ENCODE results near the gene ZIC1.
A peak's percentile ranks its signal among the peaks of the same experiment; 100 is the strongest.

Gene ZIC1

DNA sequence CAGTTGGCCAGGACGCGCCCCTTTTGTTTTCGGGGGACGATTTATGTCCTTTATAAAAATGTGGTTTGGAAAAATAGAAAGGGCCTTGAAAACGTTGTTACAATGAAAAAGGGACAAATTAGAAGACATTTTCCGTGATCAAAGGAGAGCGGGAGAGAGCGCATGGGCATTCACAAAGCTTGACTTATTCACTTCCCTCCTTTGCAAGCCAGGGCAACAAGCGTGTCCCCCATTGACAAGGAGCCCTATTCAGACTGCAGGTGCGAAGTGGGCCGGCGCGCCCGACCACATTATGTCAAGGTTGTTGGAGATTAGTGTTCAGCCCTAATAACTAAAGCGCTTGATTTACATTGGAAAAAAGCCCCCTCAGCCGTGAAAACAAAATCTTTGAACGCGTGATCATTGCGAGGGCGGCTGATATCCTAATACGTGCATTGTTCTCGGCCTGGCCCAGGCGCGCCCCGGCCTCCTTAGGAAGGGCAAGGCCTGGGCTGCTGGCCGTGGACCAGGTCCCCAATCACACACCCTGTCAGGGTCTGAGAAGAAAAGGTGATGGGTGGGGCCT is 28.7 kb upstream of the ZIC1 start:
- DNase-seq = peak; percentile 57

DNA sequence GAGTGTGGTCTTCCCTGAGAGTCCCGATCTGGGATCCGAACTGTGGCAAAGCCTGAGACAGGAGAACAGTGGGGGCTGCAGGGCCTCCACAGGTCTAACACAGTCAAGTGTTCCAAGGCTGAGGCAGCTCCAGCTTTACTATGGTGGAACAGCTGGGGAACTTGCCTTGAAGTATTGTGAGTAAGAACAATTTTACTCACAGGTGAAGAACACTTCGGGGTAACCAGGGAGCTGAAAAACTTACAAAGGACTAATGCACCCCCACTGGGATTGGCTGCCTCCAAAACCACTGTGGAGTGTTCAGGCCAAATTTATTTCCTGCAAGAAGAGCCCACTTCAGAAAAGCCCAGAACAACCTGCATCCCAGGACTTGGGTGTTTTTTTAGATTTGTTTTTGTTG is 28.2 kb upstream of the ZIC1 start:
- DNase-seq = peak; percentile 37

DNA sequence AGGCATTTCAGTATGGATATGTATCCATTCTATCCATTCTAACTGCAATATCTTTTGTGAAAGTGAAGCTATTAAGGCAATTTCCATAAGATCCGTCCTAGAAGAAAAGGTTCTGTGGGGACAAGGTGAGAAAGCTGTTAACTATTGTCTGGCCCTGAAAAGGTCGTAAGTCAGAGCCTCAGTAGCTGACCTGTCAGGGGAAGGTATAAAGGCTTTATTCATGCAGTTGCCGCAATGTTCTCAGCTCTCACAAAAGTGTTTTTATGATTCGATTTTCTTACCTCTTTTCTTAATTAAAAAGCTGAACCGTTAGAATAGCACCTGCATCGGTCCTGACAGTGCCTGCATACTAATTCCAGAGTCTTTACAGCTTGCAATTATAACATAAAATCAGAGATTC is 27.6 kb upstream of the ZIC1 start:
- no peak for DNase-seq

DNA sequence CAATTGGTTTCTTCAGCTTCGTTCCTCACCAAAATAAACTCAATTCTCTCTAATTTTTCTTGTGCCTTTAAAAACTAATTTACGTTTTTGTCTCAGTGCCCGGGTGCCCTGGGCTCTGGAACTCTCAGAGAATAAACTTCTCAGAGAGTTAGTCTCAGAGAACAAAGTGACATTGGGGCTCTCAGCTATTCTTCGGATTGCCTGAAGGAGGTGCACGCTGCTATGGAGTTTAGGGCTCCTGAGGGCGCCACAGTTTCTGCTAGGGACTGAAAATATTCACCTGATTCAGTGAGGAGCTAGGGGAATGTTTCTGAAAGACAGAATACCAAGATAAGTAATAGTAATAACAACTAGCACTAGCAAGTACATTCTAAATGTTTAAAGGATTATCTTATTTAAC is 25.5 kb upstream of the ZIC1 start:
- DNase-seq = peak; percentile 48

DNA sequence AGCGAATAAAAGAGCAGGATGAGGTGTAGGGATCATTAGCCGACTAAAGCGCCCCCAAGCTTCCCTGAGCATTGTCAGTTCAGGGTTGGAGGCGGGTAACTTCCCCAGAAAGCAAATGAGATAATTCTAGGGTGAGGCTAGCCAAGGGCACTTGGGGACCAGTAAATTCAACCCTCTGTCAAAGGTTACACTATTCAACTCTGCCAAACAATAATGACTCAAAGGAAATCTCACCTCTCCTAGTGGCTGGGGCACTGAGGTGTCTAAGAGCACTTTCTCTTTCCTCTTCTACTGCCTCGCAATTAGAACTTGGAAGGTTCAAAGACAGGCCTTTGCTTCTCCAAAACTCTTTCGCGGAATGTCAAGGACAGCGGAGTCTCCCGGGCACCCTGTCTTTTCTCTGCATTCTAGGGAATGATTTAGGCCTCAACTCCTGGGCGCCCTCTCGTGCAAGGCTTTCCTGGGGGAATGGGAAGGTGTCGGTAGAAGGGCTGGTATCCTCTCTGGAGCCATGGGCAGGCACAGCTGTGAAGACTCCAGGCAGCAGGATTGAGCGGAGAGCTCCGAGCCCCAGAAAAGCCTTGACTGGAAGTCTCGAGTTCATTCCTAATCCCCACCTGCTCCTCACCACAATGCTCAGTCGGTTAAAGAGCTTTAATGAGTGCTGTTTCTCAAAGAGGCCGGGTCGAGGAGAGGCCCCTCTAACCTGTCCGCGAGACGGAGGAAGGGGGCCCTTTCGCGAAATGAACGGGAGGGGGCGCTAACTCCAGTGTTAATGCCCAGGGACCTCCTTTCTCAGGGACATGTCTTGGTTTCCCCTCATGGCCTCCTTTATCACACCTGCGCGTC is 24.7 kb upstream of the ZIC1 start:
- DNase-seq = peak; percentile 63

DNA sequence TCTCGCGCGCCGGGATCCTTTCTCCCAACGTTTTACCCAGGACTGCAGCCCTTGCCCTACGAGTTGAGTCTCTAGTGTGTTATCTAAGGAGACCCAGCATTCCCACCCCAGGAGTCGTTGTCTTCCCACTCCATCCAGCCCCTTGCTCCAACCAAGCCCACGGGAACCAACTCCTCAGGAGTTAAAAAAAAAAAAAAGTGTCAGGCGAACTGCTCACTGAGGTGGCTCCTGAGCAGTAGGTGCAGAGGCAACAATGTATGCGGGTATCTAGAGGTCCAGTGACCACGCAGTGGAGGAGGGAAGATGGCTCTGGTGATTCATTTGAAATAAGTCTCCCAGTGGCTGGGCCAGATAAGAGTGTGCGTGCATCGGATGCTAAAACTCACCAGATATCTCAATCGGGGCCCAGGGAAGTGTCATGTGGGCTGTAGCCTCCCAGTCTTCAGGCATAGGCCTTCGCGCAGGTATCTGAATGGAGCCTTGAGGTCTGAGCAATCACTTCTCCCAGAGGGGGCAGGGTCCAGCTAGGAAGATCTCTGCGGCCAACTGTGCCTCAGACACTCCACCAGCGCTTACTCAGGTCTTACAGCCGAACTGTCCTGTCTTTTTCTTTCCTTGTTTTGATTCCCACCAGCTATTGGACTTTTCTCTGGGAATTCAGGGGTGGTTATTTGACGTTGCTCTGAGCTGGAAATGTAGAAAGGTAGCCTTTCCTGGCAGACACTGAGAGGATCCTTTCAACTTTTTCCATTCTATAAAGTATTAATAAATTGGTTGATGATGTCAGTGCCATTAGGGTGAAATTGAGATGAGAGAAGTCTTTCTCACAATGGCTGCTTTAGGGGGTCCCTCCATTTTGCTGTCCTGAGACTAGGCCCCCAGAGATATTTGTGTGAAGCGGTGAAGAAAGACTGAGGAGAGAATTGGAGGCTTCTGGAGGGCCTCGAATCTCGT is 23.8 kb upstream of the ZIC1 start:
- no peak for DNase-seq

DNA sequence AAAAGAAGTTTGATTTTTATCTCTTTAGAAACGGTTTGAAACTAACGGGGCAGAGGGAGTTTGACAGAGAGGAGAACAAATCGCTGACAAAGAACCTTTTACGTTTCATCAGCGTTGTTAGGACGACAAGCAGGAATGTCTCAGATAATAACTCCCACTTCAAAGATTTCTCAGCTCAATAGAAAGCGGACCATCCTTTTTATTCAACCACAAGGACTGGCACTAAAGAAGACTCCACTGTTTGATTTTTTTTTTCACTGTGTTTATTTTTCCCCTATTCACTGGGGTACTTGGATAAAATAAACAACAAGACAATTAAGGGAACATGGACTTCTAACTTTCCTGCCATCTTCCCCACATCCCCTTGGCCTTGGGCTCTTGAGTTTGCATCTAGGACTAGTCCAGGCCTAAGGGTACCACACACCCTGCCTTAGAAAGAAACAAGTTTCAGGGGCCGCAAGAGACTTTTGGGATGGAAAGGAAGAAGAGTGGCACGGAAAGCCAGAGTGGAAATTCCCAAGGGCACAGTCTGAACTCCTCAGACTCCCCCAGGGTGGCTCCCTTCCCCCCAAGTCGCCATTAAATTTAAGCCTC is 21.8 kb upstream of the ZIC1 start:
- DNase-seq = peak; percentile 42

DNA sequence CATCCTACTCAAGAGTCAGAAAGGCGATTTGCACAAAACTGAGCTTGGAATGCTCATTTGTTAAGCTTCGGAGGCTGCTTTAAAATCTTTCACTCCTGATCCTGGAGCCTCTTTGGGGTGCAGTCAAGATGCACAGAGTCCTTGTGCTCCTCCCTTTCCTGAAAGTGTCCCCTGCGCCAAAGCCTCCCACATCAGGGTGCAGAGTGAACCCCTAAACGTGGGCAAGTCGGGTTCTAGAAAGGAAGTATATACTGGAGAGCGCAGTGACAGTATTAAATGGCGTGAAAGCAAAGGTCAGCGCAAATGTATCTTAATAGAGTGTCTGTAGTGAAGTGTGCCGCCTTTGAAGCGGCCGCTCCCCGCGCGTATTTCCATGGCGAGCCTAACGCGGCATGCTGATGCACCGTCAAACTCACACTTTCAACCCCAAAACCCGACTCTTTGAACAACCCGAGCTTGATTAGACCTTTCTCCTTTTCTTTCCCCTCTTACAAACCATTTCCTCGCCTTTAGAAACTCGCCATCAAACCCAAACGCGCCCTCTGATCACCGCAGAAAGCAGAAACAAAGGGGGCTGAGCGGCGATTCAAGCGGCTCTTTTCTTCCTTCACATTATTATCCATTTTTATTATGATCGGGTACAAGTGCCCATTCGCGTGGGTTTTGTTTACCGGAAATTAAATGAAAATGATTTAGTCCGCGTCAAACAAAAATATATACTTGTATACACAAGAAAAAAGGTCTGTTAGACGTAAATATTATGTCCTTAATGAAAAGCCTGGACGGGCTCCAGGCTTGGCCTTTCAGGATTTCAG is 21.1 kb upstream of the ZIC1 start:
- DNase-seq = no peak

DNA sequence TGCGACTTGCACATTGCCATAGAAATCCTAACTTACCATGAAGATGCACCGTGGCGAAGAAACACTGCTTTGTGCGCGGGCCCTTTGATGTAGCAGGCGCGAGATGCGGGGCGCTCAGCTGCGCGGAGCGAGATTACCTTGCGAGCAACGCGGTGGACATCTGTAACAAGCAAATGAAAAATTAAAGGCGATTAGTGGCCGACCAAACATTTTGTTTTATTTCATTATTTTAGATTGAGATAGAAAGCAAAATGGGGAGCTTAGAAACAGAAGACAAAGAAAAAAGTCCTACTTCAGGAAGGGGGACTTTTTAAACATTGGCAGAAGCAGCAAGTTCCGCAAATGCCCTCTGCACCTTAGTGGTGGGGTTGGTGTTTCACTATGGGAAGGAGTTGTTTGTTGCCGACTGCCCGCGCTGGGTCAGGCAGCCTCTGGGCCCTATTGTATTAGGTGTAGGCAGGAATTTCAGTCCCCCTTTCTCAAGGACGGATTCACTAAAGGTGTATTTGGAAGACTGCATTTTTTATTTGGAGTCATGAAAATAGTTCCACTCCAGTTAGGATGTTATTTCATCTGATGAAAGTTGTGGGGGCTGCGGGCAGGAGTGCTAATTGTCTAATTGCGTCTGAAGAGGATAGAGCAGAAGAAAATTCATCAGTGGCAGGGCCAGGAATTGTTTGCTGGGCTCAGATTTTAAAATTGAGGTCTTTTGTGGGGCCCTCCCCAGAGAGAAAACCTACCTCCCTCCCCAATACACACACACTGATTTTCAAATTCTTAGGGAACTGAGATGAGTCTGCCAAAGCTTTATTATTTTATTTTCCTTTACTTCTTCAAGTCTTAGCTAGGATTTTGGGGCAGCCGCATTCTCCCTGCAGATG is 20.2 kb upstream of the ZIC1 start:
- DNase-seq = peak; percentile 74

DNA sequence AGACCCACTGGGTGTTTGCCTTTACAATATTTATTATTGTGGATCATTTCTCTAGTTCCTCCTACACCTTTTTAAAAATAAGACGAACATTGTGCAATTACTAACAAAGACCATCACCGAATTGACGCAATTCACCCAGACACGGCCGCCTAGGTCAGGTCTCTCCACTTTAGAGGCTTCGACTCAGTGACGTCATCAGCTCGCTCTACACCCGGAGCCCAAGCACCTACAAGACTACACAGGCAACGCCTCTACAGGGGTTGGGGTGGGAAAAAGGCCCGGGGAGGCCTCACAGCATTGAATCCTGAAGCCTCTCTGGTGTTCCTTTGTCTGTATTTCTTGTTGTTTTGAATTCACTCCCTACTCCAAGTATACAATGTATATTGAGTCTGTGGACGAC is 19.4 kb upstream of the ZIC1 start:
- DNase-seq = peak; percentile 66

DNA sequence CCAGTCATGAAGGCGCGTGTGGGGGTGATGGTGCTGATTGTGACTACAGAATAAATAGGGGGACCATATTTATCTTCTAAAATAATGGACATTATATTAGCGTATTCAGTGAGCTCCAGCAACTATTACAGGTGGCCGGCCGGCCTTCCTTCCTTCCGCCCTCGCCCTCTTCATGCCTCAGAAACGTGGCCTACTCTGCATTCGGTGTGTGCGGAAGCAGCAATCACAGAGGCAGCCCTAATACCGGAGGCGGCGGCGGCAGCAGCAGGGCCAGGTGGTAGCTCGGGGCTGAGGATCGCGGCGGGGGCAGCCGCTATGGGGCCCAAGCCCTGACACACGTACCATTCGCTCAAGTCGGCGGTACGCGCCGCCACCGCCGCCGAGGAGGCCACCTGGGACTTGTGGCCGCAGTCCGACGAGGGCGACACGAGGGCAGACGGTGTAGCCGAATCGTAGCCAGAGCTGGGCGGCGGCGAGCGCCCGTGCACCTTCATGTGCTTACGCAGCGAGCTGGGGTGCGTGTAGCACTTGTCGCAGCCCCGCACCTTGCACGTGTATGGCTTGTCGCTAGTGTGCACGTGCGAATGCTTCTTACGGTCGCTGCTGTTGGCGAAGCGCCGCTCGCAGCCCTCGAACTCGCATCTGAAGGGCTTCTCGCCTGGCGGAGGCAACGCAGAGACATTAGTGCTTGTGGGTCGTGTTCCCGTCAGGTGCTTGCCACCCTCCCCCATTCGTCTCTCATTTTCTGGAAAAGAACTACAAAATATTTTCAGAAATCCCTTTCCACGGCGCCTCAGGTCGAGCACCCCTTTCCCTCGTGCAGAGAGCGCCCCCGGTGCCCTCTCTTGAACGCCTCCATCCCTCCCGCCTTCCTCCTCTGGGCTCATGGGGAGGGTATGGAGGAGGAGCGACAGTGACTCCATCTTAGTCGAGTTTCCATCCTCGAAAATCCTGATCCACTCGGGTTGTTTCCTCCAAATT is 18.3 kb upstream of the ZIC1 start:
- DNase-seq = peak; percentile 80

DNA sequence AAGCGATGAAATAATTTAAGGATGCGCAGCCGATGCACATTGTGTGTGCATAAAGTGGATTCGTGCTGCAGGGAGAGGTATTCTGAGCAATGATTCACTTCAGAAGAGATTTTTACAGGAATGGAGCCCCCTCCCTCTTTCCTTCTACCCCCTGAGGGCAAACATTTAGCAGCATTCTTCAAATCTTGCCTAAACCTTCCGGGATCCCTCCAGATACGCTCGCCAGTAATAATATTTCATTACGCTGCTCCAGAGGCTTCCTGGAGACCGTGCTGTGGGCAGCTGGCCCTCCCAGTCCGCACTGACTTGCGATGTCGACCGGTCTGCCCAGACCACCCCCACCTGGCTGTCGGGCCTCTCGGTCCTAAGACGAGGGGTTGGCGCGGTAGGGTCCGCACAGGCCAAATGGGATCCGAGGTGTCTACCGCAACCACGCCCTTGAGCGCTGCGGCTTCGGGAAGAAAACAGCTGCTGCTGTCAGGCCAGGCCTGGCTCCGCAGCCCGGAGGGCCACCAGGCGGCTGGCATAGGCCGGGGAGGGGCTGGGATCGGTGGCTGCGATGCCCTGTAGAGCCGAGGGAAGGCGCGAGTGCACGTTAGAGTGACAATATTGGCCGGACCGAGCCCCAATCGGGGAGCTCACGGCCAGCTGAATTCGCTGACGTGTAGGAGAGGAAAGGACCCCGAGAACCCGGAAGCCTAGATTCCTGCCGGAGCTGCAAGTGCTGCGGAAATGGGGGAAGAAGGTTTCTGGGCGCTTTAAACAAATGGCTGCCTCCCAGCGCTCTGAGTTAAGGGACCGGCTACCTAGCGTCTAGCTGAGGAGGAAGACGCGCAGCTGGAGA is 17.2 kb upstream of the ZIC1 start:
- DNase-seq = peak; percentile 95

DNA sequence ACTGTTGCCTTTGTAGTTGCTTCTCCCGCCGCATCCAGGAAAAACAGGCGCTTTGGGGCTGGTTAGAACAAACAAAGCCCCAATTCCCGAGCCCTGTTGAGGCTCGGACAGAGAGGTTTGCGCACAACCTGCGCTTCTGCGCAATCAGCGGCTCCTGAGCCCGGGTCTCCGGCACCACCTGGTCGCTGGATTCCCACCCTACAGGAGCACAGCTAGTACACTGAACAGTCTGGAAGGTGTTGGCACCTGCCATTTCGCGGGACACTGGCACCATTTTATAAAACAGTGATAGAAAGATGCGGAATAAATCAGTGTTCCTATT is 16.6 kb upstream of the ZIC1 start:
- DNase-seq = no peak

DNA sequence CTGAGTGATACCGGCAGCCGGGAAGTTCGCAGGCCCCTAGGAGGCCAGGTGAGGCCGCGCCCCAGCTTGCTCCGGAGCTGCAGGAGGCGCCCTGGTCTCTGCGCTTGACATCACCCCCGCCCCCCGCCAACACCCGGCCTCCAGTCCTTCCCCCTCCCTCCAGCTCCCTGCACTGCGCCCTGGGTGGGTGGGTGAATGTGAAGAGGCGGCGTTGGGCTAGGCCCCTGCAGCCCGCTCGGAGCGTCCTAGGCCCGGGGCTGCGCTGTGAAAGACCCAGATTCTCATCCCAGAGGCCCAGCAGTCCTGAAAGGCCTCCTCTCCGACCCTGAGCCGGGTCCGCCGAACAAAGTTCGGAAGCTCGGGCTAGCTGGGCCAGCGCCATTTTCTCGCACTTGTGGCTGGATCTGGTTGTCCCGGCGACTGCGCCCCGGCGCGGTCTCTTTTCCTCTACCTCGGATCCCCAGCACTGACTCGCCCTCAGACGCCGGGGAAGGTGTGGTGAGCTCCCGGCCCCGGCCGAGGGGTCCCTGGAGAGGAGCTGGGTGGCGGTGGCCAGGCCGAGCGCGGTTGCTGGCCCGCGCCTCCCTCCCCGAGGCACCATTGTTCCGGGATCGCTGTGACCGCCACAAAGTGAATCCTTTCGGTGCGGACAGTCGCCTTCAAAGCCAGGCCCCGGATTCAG is 15.8 kb upstream of the ZIC1 start:
- peak; percentile 87 for DNase-seq

DNA sequence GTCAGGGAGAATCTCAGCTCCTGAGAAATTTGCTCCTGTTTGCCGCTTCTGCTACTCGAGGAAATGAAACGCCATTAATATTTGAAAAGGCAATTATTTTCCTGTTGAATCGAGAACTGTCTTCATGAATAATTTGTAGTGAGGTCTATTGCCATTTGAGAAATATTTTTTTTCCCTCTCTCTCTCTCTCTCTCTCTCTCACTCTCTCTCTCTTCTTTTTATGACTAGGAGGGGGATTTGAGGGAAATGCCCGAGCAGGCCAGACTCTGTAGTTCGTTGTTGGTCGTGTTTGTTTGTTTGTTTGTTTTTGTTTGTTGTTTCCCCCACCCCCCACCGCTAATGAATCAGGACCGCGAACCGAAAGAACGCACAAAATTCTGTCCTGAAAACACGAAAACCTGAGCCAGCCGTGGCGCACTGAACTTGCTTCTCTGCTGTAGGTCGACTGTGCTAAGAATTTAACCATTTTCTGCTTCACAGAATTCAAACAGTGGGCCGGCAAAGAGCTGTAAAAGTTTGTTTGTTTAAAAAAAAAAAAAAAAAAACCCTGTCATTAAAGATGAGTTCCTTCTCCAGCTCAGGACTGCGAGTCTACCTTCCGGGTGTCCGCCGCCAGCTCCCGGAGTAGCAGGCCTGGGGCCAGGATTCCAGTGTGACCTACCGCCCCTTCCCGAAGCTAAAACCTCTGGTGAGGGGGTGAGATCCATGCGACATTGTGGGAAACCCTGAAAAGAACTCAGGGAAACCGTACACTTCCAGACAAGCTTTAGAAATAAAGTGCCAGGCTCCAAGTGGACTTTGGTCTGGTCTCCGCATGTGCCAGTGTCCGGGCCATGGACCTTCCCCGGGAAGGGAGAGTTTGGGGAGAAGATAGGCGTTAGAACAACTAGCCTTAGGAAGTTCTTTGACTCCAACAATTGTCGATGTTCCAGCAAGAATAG is 15.0 kb upstream of the ZIC1 start:
- DNase-seq = peak; percentile 77

DNA sequence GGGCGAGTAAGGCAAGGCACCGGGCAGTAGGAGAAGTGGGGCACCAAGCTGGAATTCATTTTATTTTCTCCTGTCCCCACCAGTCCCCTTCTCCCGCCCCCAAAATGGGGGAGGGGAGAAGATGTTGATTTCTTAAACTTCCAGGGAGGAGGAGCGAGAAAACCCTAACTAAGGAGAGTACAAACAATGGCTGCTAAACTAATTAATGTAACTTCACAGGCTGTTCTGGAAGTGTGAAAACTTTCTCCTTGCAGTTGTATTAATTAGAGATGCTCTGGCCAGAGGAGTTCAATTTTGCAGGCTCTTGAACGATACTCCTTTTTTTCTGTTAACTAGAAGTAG is 14.3 kb upstream of the ZIC1 start:
- peak; percentile 71 for DNase-seq

Data from eye (tissue), 1 donor.